Adipose tissue (tissue), 3 donors: ENCODE measurements around the gene ZIC5. TPM values are rescaled to one million over a fixed set of nuclear protein-coding genes. Genes with fewer than 3 reads are reported as not detected.
"Not testable (repeated sequence)": the region's sequence is repeated elsewhere in the genome, so short reads cannot be mapped to it uniquely, and the experiment has no call there.

Experiments
- H3K27ac ChIP-seq: one replicate; pipeline ENCODE4 v1.5.1; 2013; ENCODE audit warnings: low read depth, low read length
- WGBS, 3 donors: extraction: QIAGEN DNeasy Blood & Tissue Kit; methylation state at CpG; one replicate each; pipeline ENCODE4 v1.1.7; 2013; 5-methylcytosine and 5-hydroxymethylcytosine counted together
- polyA plus RNA-seq, 3 donors: library from polyadenylated mRNA; stranded (reverse); fragments of 200-250 nt; gene quantifications; one replicate each; pipeline ENCODE4 v1.2.3, GENCODE V29; 2013
- donor health status: healthy with polysubstance abuse.
- donor health status: Bipolar disorder and iron deficiency.
- donor health status: healthy.

Gene ZIC5
- polyA plus RNA-seq, 3 donors: not detected

GRCh38 chr13:99953138-99953755 lies 18.3 kb downstream of the ZIC5 start:
- 61 to 78% (median 69%) methylated on average over 14 of the region's 14 CpGs for whole genome bisulfite sequencing, 3 donors

DNA sequence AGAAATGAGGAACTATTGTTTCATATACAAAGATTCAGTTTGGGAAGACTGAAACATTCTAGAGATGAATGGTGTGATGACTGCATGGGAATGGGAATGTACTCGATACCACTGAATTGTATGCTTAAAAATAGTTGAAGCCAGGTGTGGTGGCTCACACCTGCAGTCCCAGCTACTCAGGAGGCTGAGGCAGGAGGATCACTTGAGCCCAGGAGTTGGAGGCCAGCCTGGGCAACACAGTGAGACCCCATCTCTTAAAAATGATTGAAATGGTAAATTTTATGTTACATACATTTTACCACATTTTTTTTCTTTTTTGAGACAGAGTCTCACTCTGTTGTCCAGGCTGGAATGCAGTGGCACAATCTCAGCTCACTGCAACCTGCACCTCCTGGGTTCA lies 19.9 kb downstream of the ZIC5 start:
- WGBS, 3 donors: 91 to 100% (median 96%) methylated on average over 1 of the region's 1 CpG
- H3K27ac ChIP-seq: not testable (repeated sequence)

More at GRCh38 chr13:99953138-99953755, 18.3 kb downstream of the ZIC5 start:
- no peak overlapping the region for H3K27ac ChIP-seq

DNA sequence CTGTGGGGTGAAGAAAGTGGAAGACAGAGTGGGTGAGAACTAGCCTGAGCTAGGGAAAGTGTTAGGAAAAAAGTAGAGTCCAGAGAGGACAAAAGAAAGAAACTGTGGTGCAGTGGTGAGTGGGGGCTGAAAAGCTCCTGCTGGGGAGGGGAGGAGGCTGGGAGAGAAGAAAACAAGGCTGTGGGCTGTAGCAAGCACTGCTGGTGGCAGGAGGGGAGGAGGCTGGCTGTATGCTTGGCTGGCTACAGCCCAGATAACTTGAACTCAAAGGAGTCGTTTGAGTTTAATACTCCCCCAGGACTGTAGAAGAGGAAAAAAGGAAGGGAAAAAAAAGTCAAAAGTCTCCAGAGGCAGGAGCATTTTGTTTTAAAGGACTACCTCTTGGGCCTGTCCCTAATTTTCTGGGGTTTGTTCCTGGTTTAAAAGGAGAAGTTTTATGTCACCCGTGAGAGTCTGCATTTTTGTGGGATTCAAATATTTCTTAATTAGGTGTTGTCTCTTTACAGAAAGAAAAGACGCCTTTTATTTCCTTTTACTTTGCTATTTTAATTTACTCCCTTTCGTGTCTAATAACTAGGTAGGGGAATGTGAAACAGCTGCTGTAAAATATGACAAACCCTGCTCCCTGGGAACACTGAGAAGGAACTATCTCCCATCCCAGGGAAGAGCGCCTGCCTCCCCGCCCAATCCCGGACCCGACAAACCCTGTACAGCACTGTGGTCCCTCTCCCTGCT lies 21.7 kb downstream of the ZIC5 start:
- no peak overlapping the region for H3K27ac ChIP-seq
- WGBS, 3 donors: 47 to 74% (median 51%) methylated on average over 8 of the region's 8 CpGs

DNA sequence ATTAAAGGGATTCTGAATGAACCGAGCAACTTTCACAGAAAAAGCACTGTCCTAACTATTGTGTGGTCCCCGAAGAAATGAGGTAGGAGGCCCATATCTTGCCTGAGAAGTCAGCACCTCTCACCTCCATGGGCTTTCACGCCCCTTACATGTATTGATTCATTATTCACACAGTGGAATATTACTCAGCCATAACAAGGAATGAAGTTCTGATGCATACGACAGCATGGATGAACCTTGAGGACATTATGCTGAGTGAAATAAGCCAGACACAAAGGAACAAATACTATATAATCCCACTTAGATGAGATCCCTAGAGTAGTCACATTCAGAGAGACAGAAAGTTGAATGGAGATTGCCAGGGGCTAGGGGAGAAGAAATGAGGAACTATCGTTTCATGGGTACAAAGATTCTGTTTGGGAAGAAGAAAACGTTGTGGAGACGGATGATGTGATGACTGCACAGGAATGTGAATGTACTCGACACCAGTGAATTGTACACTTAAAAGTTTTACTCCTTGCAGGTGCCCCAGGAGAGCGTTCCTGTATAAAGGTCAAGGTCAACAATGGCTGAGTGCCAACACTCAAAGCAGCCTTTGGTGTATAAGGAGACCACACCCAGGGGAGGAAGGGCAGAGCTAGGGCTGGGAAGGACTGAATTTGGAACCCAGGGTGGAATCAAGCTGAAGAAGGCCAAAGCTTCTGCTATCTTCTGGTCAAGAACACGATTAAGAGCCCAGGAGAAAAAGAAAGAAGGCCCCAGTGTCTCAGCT lies 22.5 kb downstream of the ZIC5 start:
- WGBS, 3 donors: 69 to 72% (median 71%) methylated on average over 10 of the region's 10 CpGs
- no peak overlapping the region for H3K27ac ChIP-seq

GRCh38 chr13:99948411-99948810 lies 23.2 kb downstream of the ZIC5 start:
- H3K27ac ChIP-seq: no peak overlapping the region
- 74 to 77% (median 74%) methylated on average over 4 of the region's 4 CpGs for WGBS, 3 donors

DNA sequence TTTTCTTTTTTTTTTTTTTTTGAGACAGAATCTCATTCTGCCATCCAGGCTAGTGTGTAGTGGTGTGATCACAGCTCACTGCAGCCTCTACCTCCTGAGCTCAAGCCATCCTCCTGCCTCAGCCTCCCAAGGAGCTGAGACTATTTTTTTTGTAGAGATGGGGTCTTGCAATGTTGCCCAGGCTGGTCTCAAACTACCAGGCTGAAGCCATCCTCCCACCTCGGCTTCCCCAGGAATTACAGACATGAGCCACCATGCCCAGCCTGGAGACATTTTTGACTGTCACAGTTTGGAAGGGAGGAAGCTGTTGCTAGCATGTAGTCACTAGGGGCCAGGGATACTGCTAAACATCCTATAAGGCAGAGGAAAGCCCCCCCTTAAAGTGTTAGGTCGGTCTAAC lies 23.9 kb downstream of the ZIC5 start:
- WGBS, 3 donors: 76 to 91% (median 81%) methylated on average over 2 of the region's 2 CpGs
- no peak overlapping the region for H3K27ac ChIP-seq

GRCh38 chr13:99945515-99945914 lies 26.1 kb downstream of the ZIC5 start:
- WGBS, 3 donors: 92 to 98% (median 98%) methylated on average over 2 of the region's 2 CpGs
- H3K27ac ChIP-seq: not testable (repeated sequence)

DNA sequence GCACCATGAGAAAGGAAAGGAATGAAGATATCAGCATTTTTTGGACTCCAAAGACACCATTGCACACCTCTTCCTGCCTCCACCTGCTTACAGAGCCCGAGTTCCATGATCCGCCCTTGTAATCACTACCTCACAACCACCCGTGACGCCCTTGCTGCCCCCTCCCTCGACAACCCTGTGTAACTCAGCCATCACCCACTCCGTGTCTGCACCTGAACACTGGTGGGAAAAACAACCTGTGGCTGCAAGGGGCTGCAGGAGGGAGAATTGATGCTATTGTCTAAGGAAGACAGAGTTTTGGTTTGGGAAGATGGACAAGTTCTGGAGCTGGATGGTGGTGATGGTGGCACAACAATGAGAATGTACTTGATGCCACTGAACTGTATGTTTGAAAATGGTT lies 27.0 kb downstream of the ZIC5 start:
- H3K27ac ChIP-seq: no peak overlapping the region
- WGBS, 3 donors: 89 to 90% (median 89%) methylated on average over 6 of the region's 6 CpGs

GRCh38 chr13:99944102-99944501 lies 27.5 kb downstream of the ZIC5 start:
- 76 to 83% (median 79%) methylated on average over 7 of the region's 7 CpGs for WGBS, 3 donors
- no peak overlapping the region for H3K27ac ChIP-seq

GRCh38 chr13:99941911-99942310 lies 29.7 kb downstream of the ZIC5 start:
- WGBS, 3 donors: 83 to 90% (median 85%) methylated on average over 4 of the region's 4 CpGs
- H3K27ac ChIP-seq: no peak overlapping the region

DNA sequence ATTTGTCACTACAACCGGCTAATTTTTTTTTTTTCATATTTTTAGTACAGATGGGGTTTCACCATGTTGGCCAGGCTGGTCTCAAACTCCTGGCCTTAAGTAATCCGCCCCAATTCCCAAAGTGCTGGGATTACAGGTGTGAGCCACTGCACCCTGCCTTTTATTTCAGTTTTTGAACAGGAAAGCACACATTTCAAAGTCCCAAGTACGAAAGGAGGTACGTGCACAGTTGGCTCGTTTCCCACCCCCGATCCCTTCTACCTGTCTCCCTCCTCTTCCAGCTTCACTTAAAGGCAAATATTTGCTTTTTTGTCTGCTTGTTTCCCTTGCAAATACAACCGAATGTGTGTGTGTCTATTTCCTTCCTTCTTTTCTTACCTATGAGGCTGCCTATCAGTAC lies 30.5 kb downstream of the ZIC5 start:
- 31 to 77% (median 72%) methylated on average over 7 of the region's 7 CpGs for WGBS, 3 donors
- no peak overlapping the region for H3K27ac ChIP-seq

- 59 to 73% (median 68%) methylated on average over 7 of the region's 7 CpGs for WGBS, 3 donors
These were observed 32.9 kb downstream of the ZIC5 start for GRCh38 chr13:99938635-99939034.

DNA sequence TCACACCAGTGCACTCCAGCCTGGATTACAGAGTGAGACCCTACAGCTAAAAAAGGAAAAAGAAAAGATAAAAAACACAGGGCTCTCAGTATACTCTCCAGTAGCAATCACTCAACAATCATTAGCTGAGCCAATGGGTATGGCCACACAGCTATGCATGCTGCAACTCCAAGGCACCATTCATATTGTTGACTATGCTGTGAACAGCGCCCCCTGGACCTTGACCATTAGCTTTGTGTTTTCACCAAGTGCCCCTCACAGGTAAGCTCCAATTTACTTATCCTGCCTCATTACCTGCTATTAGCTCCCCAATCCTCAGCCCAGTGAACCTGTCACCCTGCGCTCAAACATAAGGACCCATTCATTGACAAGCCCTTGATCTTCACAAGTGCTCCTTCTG lies 35.8 kb downstream of the ZIC5 start:
- no peak overlapping the region for H3K27ac ChIP-seq
- WGBS, 3 donors: 66 to 87% (median 81%) methylated on average over 2 of the region's 2 CpGs

More at GRCh38 chr13:99938635-99939034, 32.9 kb downstream of the ZIC5 start:
- no peak overlapping the region for H3K27ac ChIP-seq

DNA sequence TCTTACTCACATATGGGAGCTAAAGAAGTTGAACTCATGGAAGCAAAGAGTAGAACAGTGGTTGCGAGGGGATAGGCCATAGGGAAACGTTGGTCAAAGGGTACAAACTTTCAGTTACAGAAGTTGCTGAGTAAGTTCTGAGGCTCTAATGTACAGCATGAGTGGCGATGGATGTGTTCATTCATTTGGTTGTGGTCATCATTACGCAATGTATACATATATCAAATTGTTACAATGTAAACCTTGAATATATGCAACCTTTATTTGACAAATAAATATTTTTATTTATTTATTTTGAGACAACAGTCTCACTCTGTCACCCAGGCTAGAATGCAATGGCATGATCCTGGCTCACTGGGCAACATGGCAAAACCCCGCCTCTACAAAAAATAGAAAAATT lies 38.7 kb downstream of the ZIC5 start:
- no peak overlapping the region for H3K27ac ChIP-seq
- WGBS, 3 donors: 72 to 85% (median 79%) methylated on average over 5 of the region's 5 CpGs

DNA sequence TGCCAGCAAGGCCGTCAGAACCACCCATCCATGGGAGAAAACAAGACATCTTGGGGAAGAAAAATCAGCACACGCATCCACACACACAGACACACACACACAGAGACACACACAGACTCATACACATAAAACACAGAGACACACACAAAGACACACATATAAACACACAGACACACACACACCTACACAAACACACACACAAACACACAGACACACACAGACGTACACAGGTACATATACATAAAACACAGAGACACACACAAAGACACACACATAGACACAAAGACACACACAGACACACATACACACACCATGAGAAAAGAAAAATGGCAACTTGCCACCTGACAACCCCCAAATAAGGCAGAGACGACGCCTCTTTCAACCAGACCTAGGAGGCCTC lies 40.6 kb downstream of the ZIC5 start:
- no peak overlapping the region for H3K27ac ChIP-seq
- 84 to 94% (median 85%) methylated on average over 5 of the region's 5 CpGs for WGBS, 3 donors

DNA sequence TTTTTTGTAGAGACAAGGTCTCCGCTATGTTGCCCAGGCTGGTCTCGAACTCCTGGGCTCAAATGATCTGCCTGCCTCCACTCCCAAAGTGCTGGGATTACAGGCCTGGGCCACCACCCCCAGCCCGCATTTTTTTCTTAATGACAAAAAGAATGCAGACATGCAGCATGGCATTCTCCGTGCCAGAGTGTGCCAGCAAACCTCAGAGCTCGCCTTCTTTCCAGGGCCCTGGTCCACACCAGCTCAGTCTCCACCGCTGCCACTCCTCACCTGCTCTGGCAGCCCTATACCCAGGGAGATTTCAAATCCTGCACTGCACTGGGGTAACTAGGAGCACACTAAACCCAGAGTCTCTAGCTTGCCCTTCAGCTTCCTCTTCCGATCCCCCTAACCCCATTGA lies 41.7 kb downstream of the ZIC5 start:
- H3K27ac ChIP-seq: no peak overlapping the region
- 77 to 89% (median 80%) methylated on average over 7 of the region's 7 CpGs for WGBS, 3 donors

DNA sequence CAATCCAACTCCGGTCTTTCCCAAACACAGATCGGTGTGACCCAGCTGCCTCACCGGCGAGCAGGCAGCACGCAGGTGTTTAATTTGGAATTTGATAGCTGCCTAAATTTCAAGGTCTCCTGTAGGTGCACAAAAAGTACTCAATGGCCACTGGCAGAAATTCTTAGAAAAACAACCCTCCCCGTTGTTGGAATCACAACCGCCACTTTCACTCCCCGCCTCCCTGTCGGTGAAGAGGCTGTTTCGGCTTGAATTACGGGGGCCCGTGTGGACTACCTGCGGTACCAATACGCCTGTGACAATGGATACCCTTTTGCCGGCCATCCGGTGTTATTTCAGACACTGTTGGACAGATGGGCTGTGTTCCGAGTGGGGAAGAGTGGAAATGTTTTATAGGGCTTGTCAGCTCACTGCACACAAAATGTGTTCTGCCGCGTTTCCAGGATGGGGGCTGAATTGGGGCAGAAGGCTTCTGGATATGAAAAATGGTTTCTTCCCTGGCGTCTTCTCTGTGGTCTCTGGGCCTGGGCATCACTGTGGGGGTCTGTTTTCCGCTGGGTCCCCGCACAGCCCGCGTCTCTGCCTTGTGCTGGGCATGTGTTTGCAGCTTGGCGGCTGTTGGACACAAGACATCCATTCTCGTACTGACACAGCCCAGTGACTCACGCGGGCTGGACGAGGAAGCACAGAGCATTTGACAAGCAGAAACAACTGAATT lies 45.4 kb downstream of the ZIC5 start:
- H3K27ac ChIP-seq: no peak overlapping the region
- WGBS, 3 donors: 27 to 66% (median 58%) methylated on average over 29 of the region's 29 CpGs

- H3K27ac ChIP-seq: no peak overlapping the region
- 86 to 90% (median 89%) methylated on average over 6 of the region's 6 CpGs for WGBS, 3 donors
These were observed 47.5 kb downstream of the ZIC5 start for GRCh38 chr13:99923877-99924582.
